K562 (cell line): ENCODE data around the gene LMO3. TPM values are rescaled to one million over a fixed set of nuclear protein-coding genes. Genes with fewer than 3 reads are reported as not detected.

Experiments used
- ATAC-seq: fragments of 200-7000 bp; cut with Tn5 transposase; 3 replicates; pipeline ENCODE4 v1.9.1; 2020; ENCODE audit warnings: moderate library complexity
- BruUV-seq: library from RNA; stranded (reverse); fragments of 400-500 nt; replicated peaks from 2 replicates; lab custom pipeline; 2021; lab: Mats Ljungman, UMichigan
- CTCF ChIA-PET: fragments of 300-600 bp; formaldehyde crosslinking; extraction: SDS; loops from one replicate; lab custom pipeline; 2021; ENCODE audit warnings: low intra/inter-chr PET ratio; lab: Yijun Ruan, JAX
- POLR2A ChIA-PET: fragments of 300-600, 350-650 bp; sonication (Branson Sonifier 250); formaldehyde crosslinking; extraction: SDS; loops from one replicate; lab custom pipeline; 2021; ENCODE audit warnings: antibody characterized with exemption, inconsistent platforms; lab: Yijun Ruan, JAX
- DNase-seq, 4 experiments: peaks; one replicate each; pipeline versions ENCODE4 v3.0.0 to v3.0.0-alpha.2; 2011 to 2018; ENCODE audit warnings: low spot score in 3 of 4, mixed read lengths in 3 of 4; ENCODE audit errors: extremely low read depth in 1 of 4
- FAIRE-seq: peaks from 2 replicates; lab custom pipeline; 2011; peaks lifted over from hg19 to GRCh38; lab: Jason Lieb, UNC
- H2AFZ ChIP-seq: 2 replicates; pipeline ENCODE4 v1.6.0; 2011; ENCODE audit warnings: low read depth, low read length, control low read depth, inconsistent platforms
- H3K27ac ChIP-seq: fragments of 200-600 bp; 3 replicates; pipeline ENCODE4 v1.8.0; 2011; ENCODE audit warnings: low read depth, mild to moderate bottlenecking, control low read depth, inconsistent platforms, low read length, moderate library complexity, mixed read lengths; ENCODE audit errors: extremely low read depth
- H3K27me3 ChIP-seq, 2 experiments: fragments of 300-600 bp in 1 of 2; 2 replicates in 1 of 2; 3 replicates in 1 of 2; pipeline versions ENCODE4 v1.6.0 to v1.8.0; 2011; ENCODE audit warnings: inconsistent platforms in 2 of 2, low read length in 2 of 2, mild to moderate bottlenecking in 1 of 2, mixed read lengths in 1 of 2, moderate library complexity in 1 of 2; ENCODE audit not compliant: control insufficient read depth in 2 of 2, insufficient read depth in 2 of 2
- H3K36me3 ChIP-seq: fragments of 300-600 bp; 3 replicates; pipeline ENCODE4 v1.8.0; 2011; ENCODE audit warnings: mild to moderate bottlenecking, low read length, inconsistent platforms; ENCODE audit not compliant: control insufficient read depth, insufficient read depth
- H3K4me1 ChIP-seq, 2 experiments: fragments of 200-600 bp in 1 of 2; replicated peaks in 1 of 2; 2 replicates in 1 of 2; 3 replicates in 1 of 2; pipeline versions ENCODE4 v1.5.1 to v1.8.0; 2011; ENCODE audit warnings: inconsistent platforms in 2 of 2, low read length in 2 of 2, mild to moderate bottlenecking in 1 of 2, mixed read lengths in 1 of 2, moderate library complexity in 1 of 2; ENCODE audit not compliant: control insufficient read depth in 2 of 2, insufficient read depth in 2 of 2
- H3K4me2 ChIP-seq: 2 replicates; pipeline ENCODE4 v1.6.1; 2011; ENCODE audit warnings: low read length, control low read depth, inconsistent platforms, mixed read lengths; ENCODE audit not compliant: insufficient read depth
- H3K4me3 ChIP-seq: fragments of 200-600 bp; sonication (generic), shearing (Covaris generic); 2 replicates; pipeline ENCODE4 v1.5.1; 2016; ENCODE audit warnings: control low read depth, inconsistent platforms
- H3K79me2 ChIP-seq: fragments of 200-600 bp; 3 replicates; pipeline ENCODE4 v1.8.0; 2011; ENCODE audit warnings: low read length, inconsistent platforms; ENCODE audit not compliant: control insufficient read depth, insufficient read depth
- H3K9ac ChIP-seq, 2 experiments: 2 replicates each; pipeline versions ENCODE4 v1.6.0 to v1.6.1; 2011; ENCODE audit warnings: low read depth in 2 of 2, low read length in 2 of 2, control low read depth in 1 of 2, inconsistent platforms in 1 of 2, mild to moderate bottlenecking in 1 of 2, mixed read lengths in 1 of 2; ENCODE audit not compliant: insufficient read depth in 1 of 2
- H3K9me1 ChIP-seq: one replicate; pipeline ENCODE4 v1.6.0; 2011; ENCODE audit warnings: inconsistent platforms, mild to moderate bottlenecking, low read length, moderate library complexity; ENCODE audit not compliant: control insufficient read depth, insufficient read depth
- H3K9me3 ChIP-seq: replicated peaks from 2 replicates; pipeline ENCODE4 v1.5.1; 2011; ENCODE audit warnings: low read depth, low read length, inconsistent platforms; ENCODE audit not compliant: control insufficient read depth, insufficient read depth
- H4K20me1 ChIP-seq: replicated peaks from 2 replicates; pipeline ENCODE4 v1.6.1; 2011; ENCODE audit warnings: low read length, inconsistent platforms, mixed read lengths; ENCODE audit not compliant: control insufficient read depth, insufficient read depth
- CEBPB ChIP-seq: fragments of 450-650 bp; IDR thresholded peaks from 2 replicates; pipeline ENCODE4 v1.6.1; 2016; ENCODE audit warnings: missing genetic modification characterization, missing compliant biosample characterization
- CREB1 ChIP-seq, 2 experiments: sonication (generic) in 1 of 2; formaldehyde crosslinking in 1 of 2; IDR thresholded peaks; 2 replicates each; pipeline versions ENCODE4 v1.6.1 to v1.8.0; 2012 to 2022; ENCODE audit warnings: inconsistent platforms in 1 of 2, mild to moderate bottlenecking in 1 of 2, missing genetic modification reagents in 1 of 2, moderate library complexity in 1 of 2
- GTF2A2 ChIP-seq: IDR thresholded peaks from 2 replicates; pipeline ENCODE4 v1.6.1; 2016; ENCODE audit warnings: mild to moderate bottlenecking, missing genetic modification characterization, missing compliant biosample characterization
- HDAC1 ChIP-seq, 2 experiments: fragments of 450-650 bp; IDR thresholded peaks; 2 replicates each; pipeline ENCODE4 v1.6.1; 2016 to 2017; ENCODE audit warnings: inconsistent platforms in 1 of 2, mild to moderate bottlenecking in 1 of 2, moderate library complexity in 1 of 2
- HNRNPLL ChIP-seq: fragments of 200-400 bp; formaldehyde crosslinking; IDR thresholded peaks from 2 replicates; pipeline ENCODE4 v1.6.1; 2017; ENCODE audit warnings: low read length, low read depth, mild to moderate bottlenecking; ENCODE audit not compliant: poor library complexity, severe bottlenecking
- NRF1 ChIP-seq, 2 experiments: fragments of 450-650 bp; IDR thresholded peaks in 1 of 2; conservative IDR thresholded peaks in 1 of 2; 2 replicates each; pipeline ENCODE4 v1.6.1; 2014; ENCODE audit warnings: mild to moderate bottlenecking in 2 of 2
- NUFIP1 ChIP-seq: fragments of 450-650 bp; IDR thresholded peaks from 2 replicates; pipeline ENCODE4 v1.6.1; 2018; ENCODE audit not compliant: partially characterized antibody
- PTTG1 ChIP-seq: fragments of 450-650 bp; IDR thresholded peaks from 2 replicates; pipeline ENCODE4 v1.6.1; 2016; ENCODE audit warnings: low read depth, mild to moderate bottlenecking, missing genetic modification characterization, missing compliant biosample characterization
- PURB ChIP-seq: sonication (generic); formaldehyde crosslinking; IDR thresholded peaks from 2 replicates; pipeline ENCODE4 v1.9.0; 2021; ENCODE audit warnings: low read depth, mild to moderate bottlenecking, missing genetic modification reagents
- RB1 ChIP-seq: fragments of 450-650 bp; IDR thresholded peaks from 2 replicates; pipeline ENCODE4 v1.6.1; 2017; ENCODE audit warnings: low read depth, mild to moderate bottlenecking
- TSHZ1 ChIP-seq: fragments of 250-450 bp; sonication (Bioruptor Pico); IDR thresholded peaks from 2 replicates; pipeline ENCODE4 v1.4.0; 2020; ENCODE audit warnings: mild to moderate bottlenecking, moderate library complexity
- WGBS: fragments of 100-300 bp; shearing (Covaris generic); methylation state at CpG from one replicate; pipeline ENCODE4 v1.1.6; 2016; ENCODE audit warnings: low coverage, mixed read lengths; ENCODE audit not compliant: insufficient coverage; ENCODE audit errors: missing lambda C conversion rate; 5-methylcytosine and 5-hydroxymethylcytosine counted together
- in situ Hi-C: fragments of 300-500 bp; cut with MboI; formaldehyde crosslinking; loops from 4 replicates; pipeline ENCODE4 v1.15.0; 2018; ENCODE audit warnings: inconsistent platforms, mixed read lengths
- intact Hi-C: fragments of 100-400 bp; cut with micrococcal nuclease; formaldehyde crosslinking; loops from 2 replicates; pipeline ENCODE4 v1.14.2; 2022
- polyA plus RNA-seq, 8 experiments: library from polyadenylated mRNA; depleted of rRNA in 4 of 8; stranded (reverse) in 5 of 8; unstranded in 3 of 8; fragments of >200 nt; fragmentation: Nextera tagmentation in 2 of 8; fragmentation: Illumina TruSeq in 1 of 8; extraction: Ambion mirVana in 2 of 8; extraction: Trizol in 1 of 8; gene quantifications; 2 replicates each; pipeline versions ENCODE4 v1.2.1 to v1.2.3, GENCODE V29; 2011 to 2014; ENCODE audit warnings: inconsistent platforms in 1 of 8, missing spikeins in 1 of 8
- total RNA-seq, 7 experiments: library from RNA; depleted of rRNA in 6 of 7; stranded (reverse); fragments of >200 nt in 6 of 7; fragmentation: Illumina TruSeq in 2 of 7; extraction: Trizol in 2 of 7; gene quantifications; 2 replicates each; pipeline versions ENCODE4 v1.2.1 to v1.2.3, GENCODE V29; 2011 to 2021; ENCODE audit warnings: low replicate concordance in 1 of 7

Gene LMO3
- total and polyA plus RNA-seq, 9 of the 15 experiments (the other 6 are each of a cell fraction or from before 2014, with no cell fraction given): 0.04 to 0.40 (median 0.05) TPM; not detected in 6

GRCh38 chr12:16573398-16574077, 32.4 kb downstream of the LMO3 start:
- Histone ChIP-seq H3K36me3 (no peaks in the 10 kb centered on the region), H4K20me1 (no peaks in the 10 kb centered on the region), H3K4me1 (no peaks in the 10 kb centered on the region), H3K9me3 (no peaks in the 10 kb centered on the region), H3K27ac (no peak overlapping the region), H3K9me1 (no peaks in the 10 kb centered on the region), H3K4me2 (no peak overlapping the region), H3K79me2 (no peaks in the 10 kb centered on the region), H3K4me3 (no peak overlapping the region), H3K9ac (no peak overlapping the region), H2AFZ (no peak overlapping the region), H3K27me3 (no peaks in the 10 kb centered on the region)
- TF ChIP-seq NRF1 (conservative IDR thresholded peaks at IDR 0.05 in 1 of 2, IDR thresholded peaks at IDR 0.05 in 1 of 2): no peak
- no peak for TF ChIP-seq PTTG1 (tag)
- no peak for TF ChIP-seq GTF2A2 (tag)
- TF ChIP-seq NUFIP1: no peak
- no peak for TF ChIP-seq TSHZ1 (CRISPR knock-in tag)
- TF ChIP-seq PURB: no peak
- no peak for TF ChIP-seq CREB1 (IDR thresholded peaks at IDR 0.05)
- no peak for TF ChIP-seq CREB1 (CRISPR knock-in tag; IDR thresholded peaks at IDR 0.05)
- no peak for TF ChIP-seq RB1
- no peak for TF ChIP-seq CEBPB (tag)
- no peak for TF ChIP-seq HNRNPLL
- TF ChIP-seq HDAC1 (IDR thresholded peaks at IDR 0.05): no peak
- DNase-seq (no peak), ATAC-seq (no peak), FAIRE-seq (no peak)
- ChIA-PET CTCF (no interaction called here), POLR2A (no interaction called here)
- in situ Hi-C loops (no loop called here), intact Hi-C loops (no loop called here)
- BruUV-seq: no TSS peak
- 0% methylated on average over 19 of the region's 21 CpGs for WGBS
